SK-MEL-5 (cell line): ENCODE results near the gene TNS4. TPM values are rescaled to one million over a fixed set of nuclear protein-coding genes. Genes with fewer than 3 reads are reported as not detected.
A peak's percentile ranks its signal among the peaks of the same experiment; 100 is the strongest.

ENCODE experiments used
- DNase-seq: peaks from one replicate; pipeline ENCODE4 v3.0.0-alpha.2; 2016; ENCODE audit warnings: low read depth, low spot score
- in situ Hi-C: cut with HindIII; loops from 2 replicates; pipeline ENCODE4 v1.10.0; 2016; ENCODE audit warnings: low sequenced_read_pairs, high pct_unique_total_duplicates, low pct_unique_long_range_greater_than_20kb
- total RNA-seq: library from RNA; depleted of rRNA; stranded (reverse); fragments of >200 nt; shearing (Covaris generic); gene quantifications from 2 replicates; pipeline ENCODE4 v1.2.3, GENCODE V29; 2014; rRNA removed

Gene TNS4
- total RNA-seq, 1 experiment from 2014 or later = not detected

GRCh38 chr17:40440166-40440565 is 61.3 kb downstream of the TNS4 start:
- in situ Hi-C loops = no loop called here
- no peak for DNase-seq

GRCh38 chr17:40437095-40437732 is 64.2 kb downstream of the TNS4 start:
- in situ Hi-C loops = no loop called here
- DNase-seq = peak; percentile 19

GRCh38 chr17:40436636-40437035 is 64.8 kb downstream of the TNS4 start:
- in situ Hi-C loops = no loop called here
- no peak for DNase-seq

- in situ Hi-C loops = no loop called here
- DNase-seq = peak; percentile 76
These were observed 67.6 kb downstream of the TNS4 start for GRCh38 chr17:40433551-40434415.

- no peak for DNase-seq
- in situ Hi-C loops = no loop called here
These were observed 68.4 kb downstream of the TNS4 start for GRCh38 chr17:40432864-40433528.

- in situ Hi-C loops = no loop called here
- DNase-seq = no peak
These were observed 70.2 kb downstream of the TNS4 start for GRCh38 chr17:40431231-40431602.

GRCh38 chr17:40430272-40431230 is 70.9 kb downstream of the TNS4 start:
- in situ Hi-C loops = no loop called here
- no peak for DNase-seq

GRCh38 chr17:40427002-40427491 is 74.4 kb downstream of the TNS4 start:
- no peak for DNase-seq
- in situ Hi-C loops = no loop called here

Other genes with a start within 250 kb of the TNS4 start
- gene CDC6, start 213.7 kb downstream of the TNS4 start, total RNA-seq = 54.7 TPM in 2 replicates
- gene RARA, start 192.4 kb downstream of the TNS4 start, total RNA-seq = 7.6 and 9.0 TPM in 2 replicates
- not detected in 2 replicates for gene GJD3, start 136.9 kb downstream of the TNS4 start, total RNA-seq
- gene TOP2A, start 83.7 kb downstream of the TNS4 start, total RNA-seq = 114 and 117 TPM in 2 replicates
- gene IGFBP4, start 58.2 kb downstream of the TNS4 start, total RNA-seq = 24.5 and 25.0 TPM in 2 replicates
- not detected in 2 replicates for gene CCR7, start 63.8 kb upstream of the TNS4 start, total RNA-seq
- gene SMARCE1, start 146.2 kb upstream of the TNS4 start, total RNA-seq = 84.5 and 85.2 TPM in 2 replicates
- 0.45 and 0.95 TPM in 2 replicates for gene KRT222, start 163.6 kb upstream of the TNS4 start, total RNA-seq
- gene KRT24, start 202.1 kb upstream of the TNS4 start, total RNA-seq = not detected in 2 replicates